Activated CD8-positive, alpha-beta memory T cell treated with anti-CD3 and anti-CD28 coated beads, Interleukin-2, amount 50 U/mL, for 24 hours (primary cell): ENCODE results near the gene SLC25A2.
"Not testable (repeated sequence)": the region's sequence is repeated elsewhere in the genome, so short reads cannot be mapped to it uniquely, and the experiment has no call there.

Experiments
- DNase-seq: peaks from one replicate; pipeline ENCODE4 v3.0.0-alpha.2; 2020; ENCODE audit errors: extremely low read depth

Gene SLC25A2

GRCh38 chr5:141303756-141304155 lies at the start of gene SLC25A2:
Gene SLC25A2, minus strand, starts transcription at chr5:141304049. Its CDS starts 184 bp downstream, at chr5:141303865.
- no peak for DNase-seq

GRCh38 chr5:141351591-141351990 lies 47.7 kb upstream of the SLC25A2 start:
- DNase-seq = no peak

- no peak for DNase-seq
These were observed 46.2 kb upstream of the SLC25A2 start, which contains the start of gene PCDHGB1 for GRCh38 chr5:141349917-141350619. Gene PCDHGB1, plus strand, starts transcription at chr5:141350099. Its CDS starts 162 bp downstream, at chr5:141350261.

GRCh38 chr5:141346017-141346416 lies 42.2 kb upstream of the SLC25A2 start:
- not testable (repeated sequence) for DNase-seq

GRCh38 chr5:141345327-141345726 lies 41.5 kb upstream of the SLC25A2 start:
- DNase-seq = no peak

- no peak for DNase-seq
These were observed 40.2 kb upstream of the SLC25A2 start for GRCh38 chr5:141343953-141344463.

- no peak for DNase-seq
These were observed 39.5 kb upstream of the SLC25A2 start, which contains the start of gene PCDHGA3 for GRCh38 chr5:141343242-141343952. Gene PCDHGA3, plus strand, starts transcription at chr5:141343829. Its CDS starts 205 bp downstream, at chr5:141344034.

- no peak for DNase-seq
These were observed 38.9 kb upstream of the SLC25A2 start for GRCh38 chr5:141342773-141343172.

GRCh38 chr5:141340781-141341354 lies 37.0 kb upstream of the SLC25A2 start:
- not testable (repeated sequence) for DNase-seq

GRCh38 chr5:141338538-141339306 lies 34.9 kb upstream of the SLC25A2 start, which contains the start of gene PCDHGA2:
Gene PCDHGA2, plus strand, starts transcription at chr5:141338760.
- no peak for DNase-seq

- not testable (repeated sequence) for DNase-seq
These were observed 28.7 kb upstream of the SLC25A2 start for GRCh38 chr5:141332571-141332970.

- DNase-seq = no peak
These were observed 26.6 kb upstream of the SLC25A2 start, which contains the start of gene PCDHGA1 for GRCh38 chr5:141330299-141331080. Gene PCDHGA1, plus strand, starts transcription at chr5:141330514.

GRCh38 chr5:141328231-141328630 lies 24.4 kb upstream of the SLC25A2 start:
- no peak for DNase-seq

GRCh38 chr5:141326088-141326854 lies 22.4 kb upstream of the SLC25A2 start:
- no peak for DNase-seq

GRCh38 chr5:141322261-141322660 lies 18.4 kb upstream of the SLC25A2 start:
- DNase-seq = no peak

GRCh38 chr5:141320225-141321169 lies 16.6 kb upstream of the SLC25A2 start, which contains the start of gene TAF7:
Gene TAF7, minus strand, starts transcription at chr5:141320784. Its CDS starts 740 bp downstream, at chr5:141320044.
- DNase-seq = peak; percentile 79

GRCh38 chr5:141319699-141320098 lies 15.8 kb upstream of the SLC25A2 start:
- DNase-seq = no peak

- no peak for DNase-seq
These were observed 15.4 kb upstream of the SLC25A2 start for GRCh38 chr5:141319202-141319601.

GRCh38 chr5:141316963-141317362 lies 13.1 kb upstream of the SLC25A2 start:
- not testable (repeated sequence) for DNase-seq
